ENCODE results near the gene MCF2L. TPM values are rescaled to one million over a fixed set of nuclear protein-coding genes. Genes with fewer than 3 reads are reported as not detected.

The MCF2L gene, protein sequence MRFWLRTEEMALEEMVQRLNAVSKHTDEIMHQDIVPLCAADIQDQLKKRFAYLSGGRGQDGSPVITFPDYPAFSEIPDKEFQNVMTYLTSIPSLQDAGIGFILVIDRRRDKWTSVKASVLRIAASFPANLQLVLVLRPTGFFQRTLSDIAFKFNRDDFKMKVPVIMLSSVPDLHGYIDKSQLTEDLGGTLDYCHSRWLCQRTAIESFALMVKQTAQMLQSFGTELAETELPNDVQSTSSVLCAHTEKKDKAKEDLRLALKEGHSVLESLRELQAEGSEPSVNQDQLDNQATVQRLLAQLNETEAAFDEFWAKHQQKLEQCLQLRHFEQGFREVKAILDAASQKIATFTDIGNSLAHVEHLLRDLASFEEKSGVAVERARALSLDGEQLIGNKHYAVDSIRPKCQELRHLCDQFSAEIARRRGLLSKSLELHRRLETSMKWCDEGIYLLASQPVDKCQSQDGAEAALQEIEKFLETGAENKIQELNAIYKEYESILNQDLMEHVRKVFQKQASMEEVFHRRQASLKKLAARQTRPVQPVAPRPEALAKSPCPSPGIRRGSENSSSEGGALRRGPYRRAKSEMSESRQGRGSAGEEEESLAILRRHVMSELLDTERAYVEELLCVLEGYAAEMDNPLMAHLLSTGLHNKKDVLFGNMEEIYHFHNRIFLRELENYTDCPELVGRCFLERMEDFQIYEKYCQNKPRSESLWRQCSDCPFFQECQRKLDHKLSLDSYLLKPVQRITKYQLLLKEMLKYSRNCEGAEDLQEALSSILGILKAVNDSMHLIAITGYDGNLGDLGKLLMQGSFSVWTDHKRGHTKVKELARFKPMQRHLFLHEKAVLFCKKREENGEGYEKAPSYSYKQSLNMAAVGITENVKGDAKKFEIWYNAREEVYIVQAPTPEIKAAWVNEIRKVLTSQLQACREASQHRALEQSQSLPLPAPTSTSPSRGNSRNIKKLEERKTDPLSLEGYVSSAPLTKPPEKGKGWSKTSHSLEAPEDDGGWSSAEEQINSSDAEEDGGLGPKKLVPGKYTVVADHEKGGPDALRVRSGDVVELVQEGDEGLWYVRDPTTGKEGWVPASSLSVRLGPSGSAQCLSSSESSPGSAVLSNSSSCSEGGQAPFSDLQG
- polyA plus RNA-seq (88.0 and 95.2 TPM in 2 replicates), polyA minus RNA-seq (123 and 129 TPM in 2 replicates)

GRCh38 chr13:112968910-112969691 is at the start of gene MCF2L:
TSS of gene MCF2L (plus strand) at chr13:112969214. CDS start at chr13:112969380, 166 bp downstream.
- TF ChIP-seq SMC3 (conservative IDR thresholded peaks at IDR 0.05; ENCODE audit: poor library complexity) (peak; percentile 57), TAF1 (IDR thresholded peaks at IDR 0.05; ENCODE audit: low read depth) (peak; percentile 51), EZH2 (IDR thresholded peaks at IDR 0.05; ENCODE audit: borderline replicate concordance, insufficient read depth, low read length, poor library complexity, severe bottlenecking) (no peak), REST (IDR thresholded peaks at IDR 0.05; ENCODE audit: borderline replicate concordance) (peak; percentile 33), RAD21 (conservative IDR thresholded peaks at IDR 0.05) (peak; percentile 69), EP300 (conservative IDR thresholded peaks at IDR 0.05; ENCODE audit: poor library complexity, severe bottlenecking) (peak; percentile 12), MXI1 (conservative IDR thresholded peaks at IDR 0.05; ENCODE audit: poor library complexity, severe bottlenecking) (peak; percentile 80), POLR2AphosphoS5 (IDR thresholded peaks at IDR 0.05) (peak; percentile 71)
- TF ChIP-seq, protein P1, sequence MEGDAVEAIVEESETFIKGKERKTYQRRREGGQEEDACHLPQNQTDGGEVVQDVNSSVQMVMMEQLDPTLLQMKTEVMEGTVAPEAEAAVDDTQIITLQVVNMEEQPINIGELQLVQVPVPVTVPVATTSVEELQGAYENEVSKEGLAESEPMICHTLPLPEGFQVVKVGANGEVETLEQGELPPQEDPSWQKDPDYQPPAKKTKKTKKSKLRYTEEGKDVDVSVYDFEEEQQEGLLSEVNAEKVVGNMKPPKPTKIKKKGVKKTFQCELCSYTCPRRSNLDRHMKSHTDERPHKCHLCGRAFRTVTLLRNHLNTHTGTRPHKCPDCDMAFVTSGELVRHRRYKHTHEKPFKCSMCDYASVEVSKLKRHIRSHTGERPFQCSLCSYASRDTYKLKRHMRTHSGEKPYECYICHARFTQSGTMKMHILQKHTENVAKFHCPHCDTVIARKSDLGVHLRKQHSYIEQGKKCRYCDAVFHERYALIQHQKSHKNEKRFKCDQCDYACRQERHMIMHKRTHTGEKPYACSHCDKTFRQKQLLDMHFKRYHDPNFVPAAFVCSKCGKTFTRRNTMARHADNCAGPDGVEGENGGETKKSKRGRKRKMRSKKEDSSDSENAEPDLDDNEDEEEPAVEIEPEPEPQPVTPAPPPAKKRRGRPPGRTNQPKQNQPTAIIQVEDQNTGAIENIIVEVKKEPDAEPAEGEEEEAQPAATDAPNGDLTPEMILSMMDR (IDR thresholded peaks at IDR 0.05; ENCODE audit: poor library complexity, severe bottlenecking) = peak; percentile 65
- H4K20me1 ChIP-seq (ENCODE audit: insufficient read depth) = no peaks in the 10 kb centered on the region
- H3K27me3 ChIP-seq (ENCODE audit: insufficient read depth, low read depth, low read length) = no peaks in the 10 kb centered on the region
- no peaks in the 10 kb centered on the region for H3F3A ChIP-seq (ENCODE audit: insufficient read depth, low read length, poor library complexity, severe bottlenecking)
- no peaks in the 10 kb centered on the region for H3K9me2 ChIP-seq (ENCODE audit: insufficient read depth, low read length)
- no peaks in the 10 kb centered on the region for H3K9me3 ChIP-seq (ENCODE audit: low read length)
- H3K9ac ChIP-seq (ENCODE audit: low read length) = peak within 1 kb of the TSS; percentile 87
- H2AFZ ChIP-seq (ENCODE audit: low read depth, low read length) = peak within 1 kb of the TSS; percentile 91
- peaks cover 33% of the 10 kb centered on the region for H3K79me2 ChIP-seq (replicated peaks; ENCODE audit: insufficient read depth, low read length)
- peak within 1 kb of the TSS; percentile 88 for H3K27ac ChIP-seq (ENCODE audit: low read length)
- H3K36me3 ChIP-seq (ENCODE audit: insufficient read depth, low read length) = no peaks in the 10 kb centered on the region
- peak within 1 kb of the TSS; percentile 72 for H3K4me3 ChIP-seq (ENCODE audit: low read length)
- peak within 1 kb of the TSS; percentile 70 for H3K4me2 ChIP-seq (ENCODE audit: low read length)

All from neural cell (in vitro differentiated cells).